WERI-Rb-1 (cell line): ENCODE data around the gene PADI4.

ENCODE experiments used
- DNase-seq: peaks from one replicate; pipeline ENCODE4 v3.0.0-alpha.2; 2020
- H3K27ac ChIP-seq: fragments of 250-450 bp; sonication (Bioruptor Pico); 2 replicates; pipeline ENCODE4 v1.5.1; 2020; ENCODE audit warnings: mild to moderate bottlenecking, moderate library complexity
- H3K27me3 ChIP-seq: fragments of 250-450 bp; sonication (Bioruptor Pico); 2 replicates; pipeline ENCODE4 v1.5.1; 2021; ENCODE audit warnings: mild to moderate bottlenecking, low read depth, moderate library complexity; ENCODE audit not compliant: insufficient read depth, severe bottlenecking
- H3K36me3 ChIP-seq: fragments of 250-450 bp; sonication (Bioruptor Pico); 2 replicates; pipeline ENCODE4 v1.5.1; 2020; ENCODE audit warnings: mild to moderate bottlenecking, moderate library complexity
- H3K4me3 ChIP-seq: 2 replicates; pipeline ENCODE4 v1.5.1; 2011; ENCODE audit warnings: low read depth, mild to moderate bottlenecking, control low read depth, low read length
- H3K9me3 ChIP-seq: fragments of 250-450 bp; sonication (Bioruptor Pico); 2 replicates; pipeline ENCODE4 v1.5.1; 2021; ENCODE audit warnings: mild to moderate bottlenecking, moderate library complexity; ENCODE audit not compliant: severe bottlenecking
- TF ChIP-seq, protein P1 (sequence below): IDR thresholded peaks from 2 replicates; pipeline ENCODE4 v1.5.1; 2011; ENCODE audit warnings: low read depth, mild to moderate bottlenecking, control low read depth, inconsistent platforms, low read length

The PADI4 gene

DNA sequence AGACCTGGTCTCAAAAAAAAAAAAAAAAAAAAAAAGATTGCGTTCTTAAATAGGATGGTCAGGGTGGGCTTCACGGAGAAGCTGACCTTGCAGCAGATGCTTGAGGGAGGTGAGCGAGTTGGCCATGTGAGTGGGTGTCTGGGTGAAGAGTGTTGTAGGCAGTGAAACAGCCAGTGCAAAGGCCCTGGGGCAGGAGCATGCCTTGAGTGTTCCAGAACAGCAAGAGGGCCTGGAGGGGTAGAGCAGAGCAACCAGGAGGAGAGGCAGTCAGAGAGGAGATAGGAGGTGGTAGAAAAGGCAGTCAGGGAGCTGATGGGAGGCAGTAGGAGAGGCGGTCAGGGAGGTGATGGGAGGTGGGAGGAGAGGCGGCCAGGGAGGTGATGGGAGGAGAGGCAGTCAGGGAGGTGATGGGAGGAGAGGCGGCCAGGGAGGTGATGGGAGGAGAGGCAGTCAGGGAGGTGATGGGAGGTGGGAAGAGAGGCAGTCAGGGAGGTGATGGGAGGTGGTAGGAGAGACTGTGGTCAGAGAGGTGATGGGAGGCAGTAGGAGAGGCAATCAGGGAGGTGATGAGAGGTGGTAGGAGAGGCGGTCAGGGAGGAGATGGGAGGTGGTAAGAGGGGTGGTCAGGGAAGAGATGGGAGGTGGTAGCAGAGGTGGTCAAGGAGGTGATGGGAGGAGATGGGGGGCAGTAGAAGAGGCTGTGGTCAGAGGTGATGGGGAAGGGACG is 43.8 kb downstream of the PADI4 start:
- Histone ChIP-seq H3K27me3 (no peaks in the 10 kb centered on the region), H3K4me3 (no peak overlapping the region), H3K36me3 (no peaks in the 10 kb centered on the region), H3K27ac (no peak overlapping the region), H3K9me3 (no peaks in the 10 kb centered on the region)
- no peak for DNase-seq
- TF ChIP-seq, protein P1, sequence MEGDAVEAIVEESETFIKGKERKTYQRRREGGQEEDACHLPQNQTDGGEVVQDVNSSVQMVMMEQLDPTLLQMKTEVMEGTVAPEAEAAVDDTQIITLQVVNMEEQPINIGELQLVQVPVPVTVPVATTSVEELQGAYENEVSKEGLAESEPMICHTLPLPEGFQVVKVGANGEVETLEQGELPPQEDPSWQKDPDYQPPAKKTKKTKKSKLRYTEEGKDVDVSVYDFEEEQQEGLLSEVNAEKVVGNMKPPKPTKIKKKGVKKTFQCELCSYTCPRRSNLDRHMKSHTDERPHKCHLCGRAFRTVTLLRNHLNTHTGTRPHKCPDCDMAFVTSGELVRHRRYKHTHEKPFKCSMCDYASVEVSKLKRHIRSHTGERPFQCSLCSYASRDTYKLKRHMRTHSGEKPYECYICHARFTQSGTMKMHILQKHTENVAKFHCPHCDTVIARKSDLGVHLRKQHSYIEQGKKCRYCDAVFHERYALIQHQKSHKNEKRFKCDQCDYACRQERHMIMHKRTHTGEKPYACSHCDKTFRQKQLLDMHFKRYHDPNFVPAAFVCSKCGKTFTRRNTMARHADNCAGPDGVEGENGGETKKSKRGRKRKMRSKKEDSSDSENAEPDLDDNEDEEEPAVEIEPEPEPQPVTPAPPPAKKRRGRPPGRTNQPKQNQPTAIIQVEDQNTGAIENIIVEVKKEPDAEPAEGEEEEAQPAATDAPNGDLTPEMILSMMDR = no peak

DNA sequence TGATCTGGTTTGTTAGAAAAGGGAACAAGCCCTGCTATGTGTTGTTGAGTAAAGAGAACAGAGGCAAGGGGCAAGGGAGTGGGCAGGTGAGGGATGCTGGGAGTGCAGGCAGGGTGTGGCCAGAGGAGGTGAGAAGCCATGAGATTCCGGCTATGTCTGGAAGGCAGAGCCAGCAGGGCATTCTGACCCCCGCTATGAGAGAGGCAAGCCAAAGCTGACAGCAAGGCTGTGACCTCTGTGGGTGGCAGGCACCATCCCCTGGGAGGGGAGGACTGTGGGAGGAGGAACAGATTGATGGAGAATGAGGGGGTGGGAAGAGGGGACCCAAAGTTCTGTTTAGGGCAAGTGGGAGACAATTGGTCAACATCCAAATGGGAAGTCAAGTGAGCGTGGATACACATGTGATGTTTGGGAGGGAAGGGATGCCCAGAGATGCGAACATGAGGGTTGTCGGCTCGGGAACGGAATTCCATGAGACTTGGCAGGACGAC is 44.5 kb downstream of the PADI4 start:
- no peaks in the 10 kb centered on the region for H3K27me3 ChIP-seq
- H3K27ac ChIP-seq = no peak overlapping the region
- H3K36me3 ChIP-seq = no peaks in the 10 kb centered on the region
- no peak for DNase-seq
- no peak overlapping the region for H3K4me3 ChIP-seq
- TF ChIP-seq, protein P1 = no peak
- H3K9me3 ChIP-seq = no peaks in the 10 kb centered on the region

DNA sequence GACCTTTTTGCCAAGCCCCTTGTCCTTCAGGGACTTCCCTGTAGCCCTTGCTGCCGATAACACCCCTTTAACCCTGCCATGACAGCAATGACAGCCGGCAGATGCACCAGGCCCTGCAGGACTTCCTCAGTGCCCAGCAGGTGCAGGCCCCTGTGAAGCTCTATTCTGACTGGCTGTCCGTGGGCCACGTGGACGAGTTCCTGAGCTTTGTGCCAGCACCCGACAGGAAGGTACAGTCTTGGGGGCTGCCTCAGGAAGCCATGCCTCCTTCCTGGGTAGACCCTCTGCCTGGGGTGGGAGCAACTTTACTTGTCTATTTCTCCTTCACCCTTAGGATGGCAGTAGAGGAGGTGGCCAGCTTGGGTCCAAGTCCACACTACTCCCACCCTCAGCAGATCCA is 47.9 kb downstream of the PADI4 start:
- DNase-seq = no peak
- TF ChIP-seq, protein P1 = no peak
- Histone ChIP-seq H3K4me3 (no peak overlapping the region), H3K36me3 (no peaks in the 10 kb centered on the region), H3K9me3 (no peaks in the 10 kb centered on the region), H3K27ac (no peak overlapping the region), H3K27me3 (no peaks in the 10 kb centered on the region)

DNA sequence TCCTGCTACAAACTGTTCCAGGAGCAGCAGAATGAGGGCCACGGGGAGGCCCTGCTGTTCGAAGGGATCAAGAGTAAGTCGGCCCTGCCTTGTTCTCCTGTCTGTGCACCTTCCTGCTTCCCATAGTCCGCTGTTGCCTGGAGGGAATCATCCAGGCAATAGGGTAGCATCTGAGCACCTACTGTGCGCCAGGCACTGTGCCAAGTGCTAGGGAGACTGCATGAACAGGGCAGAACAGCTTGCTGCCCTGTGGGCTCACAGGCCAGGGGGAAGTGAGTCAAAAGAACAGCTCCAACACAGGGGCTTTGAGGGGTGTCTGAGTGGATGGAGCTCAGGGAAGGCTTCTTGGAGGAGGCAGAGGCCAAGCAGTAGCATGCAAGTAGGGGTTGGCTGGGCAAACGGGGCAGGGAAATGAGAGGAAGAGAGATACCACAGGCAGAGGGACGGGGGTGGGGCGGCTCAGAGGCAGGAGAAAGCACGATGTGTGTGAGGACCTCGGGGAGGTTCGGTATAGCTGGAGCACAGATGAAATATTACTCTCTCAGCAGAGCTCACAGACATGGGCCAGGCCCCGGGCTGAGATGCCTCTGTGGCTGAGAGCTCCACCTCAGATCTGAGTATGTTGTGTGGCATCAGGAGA is 48.5 kb downstream of the PADI4 start:
- no peaks in the 10 kb centered on the region for H3K9me3 ChIP-seq
- H3K27ac ChIP-seq = no peak overlapping the region
- DNase-seq = no peak
- H3K36me3 ChIP-seq = no peaks in the 10 kb centered on the region
- H3K4me3 ChIP-seq = no peak overlapping the region
- no peaks in the 10 kb centered on the region for H3K27me3 ChIP-seq
- TF ChIP-seq, protein P1 = no peak

DNA sequence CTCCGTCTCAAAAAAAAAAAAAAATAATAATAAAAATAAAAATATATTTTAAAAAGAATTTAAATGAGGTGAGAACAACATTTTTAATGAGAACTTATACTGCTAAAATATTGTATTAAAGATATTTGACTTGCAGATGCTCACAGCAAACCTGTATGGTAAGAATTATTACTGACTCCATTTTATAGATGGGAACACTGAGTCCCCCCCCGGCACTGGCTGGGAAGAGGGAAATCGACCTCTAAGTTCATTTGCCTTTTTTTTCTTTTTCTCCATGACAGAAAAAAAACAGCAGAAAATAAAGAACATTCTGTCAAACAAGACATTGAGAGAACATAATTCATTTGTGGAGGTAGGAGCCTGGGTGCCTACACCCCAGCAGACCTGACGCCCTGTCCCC is 50.6 kb downstream of the PADI4 start:
- no peak overlapping the region for H3K27ac ChIP-seq
- no peaks in the 10 kb centered on the region for H3K27me3 ChIP-seq
- H3K9me3 ChIP-seq = no peaks in the 10 kb centered on the region
- H3K36me3 ChIP-seq = no peaks in the 10 kb centered on the region
- H3K4me3 ChIP-seq = no peak overlapping the region
- TF ChIP-seq, protein P1 = no peak
- no peak for DNase-seq
